Colonic mucosa (tissue), 4 donors: ENCODE measurements around the gene SNN. TPM values are rescaled to one million over a fixed set of nuclear protein-coding genes. Genes with fewer than 3 reads are reported as not detected.

ENCODE experiments used
- DNase-seq: peaks from one replicate; pipeline ENCODE4 v3.0.0-alpha.2; 2020
- H3K27ac ChIP-seq: fragments of 200-600 bp; one replicate; pipeline ENCODE4 v1.8.0; 2021
- H3K27me3 ChIP-seq: fragments of 200-600 bp; one replicate; pipeline ENCODE4 v1.8.0; 2021
- H3K36me3 ChIP-seq: fragments of 200-600 bp; one replicate; pipeline ENCODE4 v1.8.0; 2021
- H3K4me1 ChIP-seq: fragments of 200-600 bp; one replicate; pipeline ENCODE4 v1.8.0; 2021; ENCODE audit warnings: mild to moderate bottlenecking
- H3K4me3 ChIP-seq: fragments of 200-600 bp; one replicate; pipeline ENCODE4 v1.8.0; 2021
- H3K9ac ChIP-seq, 2 donors: one replicate each; pipeline ENCODE4 v1.7.0; 2013; ENCODE audit warnings: control low read depth in 2 of 2, low read depth in 2 of 2, low read length in 2 of 2
- H3K9me3 ChIP-seq: fragments of 200-600 bp; one replicate; pipeline ENCODE4 v1.8.0; 2021
- intact Hi-C: fragments of 100-400 bp; cut with DNase I; formaldehyde crosslinking; loops from one replicate; pipeline ENCODE4 v1.14.1; 2022
- total RNA-seq, 2 donors: library from RNA; stranded (reverse); fragmentation: NEBNext Ultra II Directional in 1 of 2; extraction: Animal tissue kit (Norgen Biotek cat#: 25700) in 1 of 2; gene quantifications; one replicate each; pipeline ENCODE4 v1.2.1, GENCODE V29; 2021
- TF ChIP-seq, protein P1 (sequence below): fragments of 200-600 bp; IDR thresholded peaks from one replicate; pipeline ENCODE4 v1.8.0; 2022; ENCODE audit warnings: antibody characterized with exemption, mild to moderate bottlenecking
- donor health status: healthy.
- donor health status: DM: no; HTN: no; CAD: no.
- donor health status: DM: no; HTN: no; CAD: no.

The SNN gene
- total RNA-seq, 2 donors from 2014 or later = 2.4 to 5.6 TPM

- Histone ChIP-seq H3K9me3 (no peaks in the 10 kb centered on the region), H3K4me1 (no peaks in the 10 kb centered on the region), H3K4me3 (no peak overlapping the region), H3K27ac (no peak overlapping the region), H3K36me3 (no peaks in the 10 kb centered on the region), H3K9ac (no peak overlapping the region), H3K27me3 (no peaks in the 10 kb centered on the region)
- intact Hi-C loops = no loop called here
- DNase-seq = no peak
- TF ChIP-seq, protein P1, sequence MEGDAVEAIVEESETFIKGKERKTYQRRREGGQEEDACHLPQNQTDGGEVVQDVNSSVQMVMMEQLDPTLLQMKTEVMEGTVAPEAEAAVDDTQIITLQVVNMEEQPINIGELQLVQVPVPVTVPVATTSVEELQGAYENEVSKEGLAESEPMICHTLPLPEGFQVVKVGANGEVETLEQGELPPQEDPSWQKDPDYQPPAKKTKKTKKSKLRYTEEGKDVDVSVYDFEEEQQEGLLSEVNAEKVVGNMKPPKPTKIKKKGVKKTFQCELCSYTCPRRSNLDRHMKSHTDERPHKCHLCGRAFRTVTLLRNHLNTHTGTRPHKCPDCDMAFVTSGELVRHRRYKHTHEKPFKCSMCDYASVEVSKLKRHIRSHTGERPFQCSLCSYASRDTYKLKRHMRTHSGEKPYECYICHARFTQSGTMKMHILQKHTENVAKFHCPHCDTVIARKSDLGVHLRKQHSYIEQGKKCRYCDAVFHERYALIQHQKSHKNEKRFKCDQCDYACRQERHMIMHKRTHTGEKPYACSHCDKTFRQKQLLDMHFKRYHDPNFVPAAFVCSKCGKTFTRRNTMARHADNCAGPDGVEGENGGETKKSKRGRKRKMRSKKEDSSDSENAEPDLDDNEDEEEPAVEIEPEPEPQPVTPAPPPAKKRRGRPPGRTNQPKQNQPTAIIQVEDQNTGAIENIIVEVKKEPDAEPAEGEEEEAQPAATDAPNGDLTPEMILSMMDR = no peak
Observed at GRCh38 chr16:11706180-11706742, 38.0 kb downstream of the SNN start.

DNA sequence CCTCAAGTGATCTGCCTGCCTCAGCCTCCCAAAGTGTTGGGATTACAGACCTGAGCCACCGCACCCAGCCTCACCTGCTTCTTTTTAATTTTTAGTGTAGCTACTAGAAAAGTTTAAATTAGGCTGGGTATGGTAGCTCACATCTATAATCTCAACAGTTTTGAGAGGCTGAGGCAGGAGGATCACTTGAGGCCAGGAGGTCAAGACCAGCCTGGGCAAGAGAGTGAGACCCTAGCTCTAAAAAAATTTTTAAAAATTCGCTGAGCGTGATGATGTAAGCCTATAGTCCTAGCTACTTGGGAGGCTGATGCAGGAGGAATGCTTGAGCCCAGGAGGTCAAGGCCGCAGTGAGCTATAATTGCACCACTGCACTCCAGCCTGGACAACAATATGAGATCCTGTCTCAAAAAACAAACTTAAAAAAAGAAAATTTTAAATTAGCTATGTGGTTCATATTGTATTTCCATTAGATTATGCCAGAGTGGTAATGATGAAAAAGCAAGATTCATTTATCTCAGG, 39.5 kb downstream of the SNN start:
- Histone ChIP-seq H3K9ac (no peak overlapping the region), H3K4me1 (no peaks in the 10 kb centered on the region), H3K9me3 (no peaks in the 10 kb centered on the region), H3K27ac (no peak overlapping the region), H3K36me3 (no peaks in the 10 kb centered on the region), H3K4me3 (no peak overlapping the region), H3K27me3 (no peaks in the 10 kb centered on the region)
- TF ChIP-seq, protein P1 = no peak
- DNase-seq = no peak
- intact Hi-C loops = no loop called here

- no peaks in the 10 kb centered on the region for H3K4me1 ChIP-seq
- H3K36me3 ChIP-seq = no peaks in the 10 kb centered on the region
- TF ChIP-seq, protein P1 = no peak
- no peaks in the 10 kb centered on the region for H3K9me3 ChIP-seq
- no peak overlapping the region for H3K4me3 ChIP-seq
- intact Hi-C loops = no loop called here
- no peaks in the 10 kb centered on the region for H3K27me3 ChIP-seq
- no peak for DNase-seq
- no peak overlapping the region for H3K27ac ChIP-seq
- H3K9ac ChIP-seq = no peak overlapping the region
Observed at GRCh38 chr16:11708421-11708820, 40.2 kb downstream of the SNN start.

DNA sequence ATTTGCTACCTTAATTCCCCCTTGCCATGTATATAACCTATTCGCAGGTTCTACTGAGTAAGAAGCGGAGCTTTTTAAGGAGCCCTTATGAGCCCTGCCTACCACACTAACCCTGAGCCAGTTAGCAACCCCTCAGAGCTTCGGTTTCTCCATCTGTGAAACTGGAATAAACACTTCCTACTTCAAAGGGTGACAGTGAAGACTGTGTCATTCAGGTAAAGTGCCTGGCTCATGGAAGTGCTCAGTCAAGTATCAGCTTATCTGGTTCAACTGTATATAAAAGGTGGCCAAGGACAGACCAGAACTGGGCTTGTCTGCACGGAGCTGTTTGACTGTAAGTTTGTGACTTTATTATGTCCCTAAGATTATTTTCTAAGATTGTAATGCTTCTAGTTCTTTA, 43.4 kb downstream of the SNN start:
- intact Hi-C loops = loop anchor here (5.0 kb wide), 1 partner anchor 179 kb away; no protein-coding TSS in a partner anchor
- Histone ChIP-seq H3K36me3 (peaks cover 5% of the 10 kb centered on the region), H3K9ac (no peak overlapping the region), H3K4me1 (no peaks in the 10 kb centered on the region), H3K4me3 (no peak overlapping the region), H3K27me3 (no peaks in the 10 kb centered on the region), H3K9me3 (no peaks in the 10 kb centered on the region), H3K27ac (no peak overlapping the region)
- no peak for DNase-seq
- TF ChIP-seq, protein P1 = no peak

- Histone ChIP-seq H3K36me3 (peaks cover 5% of the 10 kb centered on the region), H3K9me3 (no peaks in the 10 kb centered on the region), H3K4me1 (no peaks in the 10 kb centered on the region), H3K27me3 (no peaks in the 10 kb centered on the region), H3K4me3 (no peak overlapping the region), H3K27ac (no peak overlapping the region), H3K9ac (no peak overlapping the region)
- intact Hi-C loops = loop anchor here (5.0 kb wide), 1 partner anchor 180 kb away; no protein-coding TSS in a partner anchor
- no peak for DNase-seq
- TF ChIP-seq, protein P1 = no peak
Observed at GRCh38 chr16:11712122-11712521, 43.9 kb downstream of the SNN start.
